NCI-H2107 treated with DMSO at 0.1 percent for 48 hours (cell line): ENCODE data around the gene NOC4L.
A peak's percentile ranks its signal among the peaks of the same experiment; 100 is the strongest.

ENCODE experiments used
- DNase-seq: peaks from one replicate; lab custom pipeline; 2025; ENCODE audit not compliant: unreplicated experiment; lab: John Stamatoyannopoulos, UW

The NOC4L gene

DNA sequence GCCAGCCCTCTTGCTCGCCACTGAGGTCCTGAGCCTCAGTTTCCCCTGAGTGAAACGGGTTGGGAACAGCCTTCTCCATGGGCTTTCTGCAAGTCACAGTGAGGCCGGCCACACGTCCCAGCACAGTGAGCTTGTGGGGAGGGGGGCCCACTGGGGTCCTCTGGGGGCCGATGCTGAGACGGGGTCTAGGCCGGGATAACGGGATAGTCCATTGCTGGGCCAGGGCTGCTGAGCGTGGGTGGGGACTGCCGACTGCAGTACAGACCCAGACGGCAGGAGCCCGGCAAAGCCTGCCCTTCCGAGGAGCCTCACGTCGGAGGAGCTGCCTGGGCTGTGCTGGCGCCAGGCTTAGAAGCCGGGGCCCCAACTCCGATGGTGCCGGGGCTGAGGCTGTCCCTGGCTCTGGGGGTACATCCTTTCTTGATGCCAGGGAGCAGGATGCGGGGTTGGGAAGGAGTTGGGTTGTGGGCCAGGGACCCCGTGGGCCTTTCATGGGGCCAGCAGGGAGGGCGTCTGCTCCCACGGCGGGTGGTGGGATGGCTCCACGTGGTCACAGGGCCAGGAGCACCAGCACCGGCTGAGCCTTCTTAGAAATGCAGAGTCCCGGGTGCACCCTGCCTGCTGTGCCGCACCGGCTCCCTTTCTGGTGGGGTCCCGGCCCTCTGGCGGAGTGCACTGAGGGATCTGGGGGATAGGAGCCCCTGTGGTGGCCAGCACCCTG is 24.2 kb downstream of the NOC4L start:
- no peak for DNase-seq

DNA sequence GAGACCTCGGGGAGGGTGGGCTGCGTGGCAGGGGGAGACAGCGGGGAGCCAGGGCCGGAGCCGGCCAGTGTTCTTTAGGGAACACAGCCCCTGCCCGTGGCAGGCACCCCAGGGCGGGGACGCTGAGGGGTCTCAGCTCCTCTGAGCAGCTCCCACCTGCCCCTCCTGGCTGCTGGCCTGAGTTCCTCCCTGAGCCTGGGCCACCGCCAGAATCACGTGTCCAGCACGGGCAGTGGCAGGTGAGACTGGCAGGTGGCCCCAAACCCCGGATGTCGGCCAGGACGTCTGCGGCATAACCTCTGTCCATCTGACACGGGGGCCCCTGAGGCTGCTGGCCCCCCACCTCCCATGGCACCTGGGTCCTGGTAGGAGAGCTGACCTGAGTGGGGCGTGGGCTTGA is 25.1 kb downstream of the NOC4L start:
- no peak for DNase-seq

- DNase-seq: no peak
Observed at GRCh38 chr12:132170094-132170636, 25.9 kb downstream of the NOC4L start.

GRCh38 chr12:132170637-132171292 is 26.5 kb downstream of the NOC4L start:
- DNase-seq: no peak

DNA sequence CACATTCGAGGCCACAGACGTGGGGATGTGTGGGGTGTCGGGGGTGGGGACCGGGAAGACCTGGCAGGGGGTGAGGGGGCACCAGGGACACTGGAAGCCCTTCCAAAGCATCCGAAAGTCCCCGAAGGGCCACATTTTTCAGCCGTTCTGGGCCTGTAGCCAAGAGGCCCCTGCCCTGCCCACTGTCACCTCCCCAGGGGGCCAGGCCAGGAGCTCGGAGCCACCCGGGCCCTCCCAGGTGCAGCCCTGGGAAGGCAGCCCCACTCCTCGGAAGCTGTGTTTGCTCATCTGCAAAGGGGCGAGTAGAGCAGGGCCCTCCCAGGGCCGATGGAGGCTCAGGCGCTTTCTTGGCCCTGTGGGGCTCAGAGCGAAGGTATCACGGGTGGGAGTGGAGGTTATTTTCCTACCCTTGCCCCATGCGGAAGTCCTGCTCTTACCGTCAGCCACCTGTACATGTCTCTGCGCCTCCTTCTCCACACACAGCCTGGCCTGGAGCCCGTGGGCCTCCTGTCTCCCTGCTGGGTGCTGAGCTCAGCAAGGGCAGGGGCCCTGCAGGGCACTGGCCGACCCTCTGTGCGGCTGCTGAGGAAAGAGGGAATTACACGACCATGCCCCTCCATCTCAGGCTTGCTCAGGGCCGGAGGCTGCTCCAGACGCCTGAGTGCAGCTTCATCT is 27.2 kb downstream of the NOC4L start:
- no peak for DNase-seq

- DNase-seq: no peak
Observed at GRCh38 chr12:132171968-132172521, 27.8 kb downstream of the NOC4L start.

DNA sequence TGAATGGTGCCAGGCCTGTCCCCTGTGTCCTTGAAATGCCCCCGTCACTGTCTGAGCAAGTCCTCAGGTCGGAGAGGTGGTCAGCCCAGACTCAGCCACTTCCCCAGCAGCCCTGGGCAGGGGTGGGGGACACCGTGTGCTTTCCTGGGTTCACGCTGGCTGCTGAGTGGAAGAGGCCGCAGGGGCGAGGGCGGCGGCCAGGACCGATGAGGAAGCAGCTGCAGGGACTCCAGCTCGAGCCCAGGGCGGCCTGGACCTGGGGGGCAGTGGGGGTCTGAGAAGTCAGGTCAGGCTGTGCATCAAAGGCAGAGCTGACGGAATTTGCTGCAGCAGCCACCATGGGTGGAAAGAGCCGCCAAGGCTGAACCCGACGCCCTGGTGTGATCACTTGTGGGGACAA is 28.4 kb downstream of the NOC4L start:
- DNase-seq: no peak

DNA sequence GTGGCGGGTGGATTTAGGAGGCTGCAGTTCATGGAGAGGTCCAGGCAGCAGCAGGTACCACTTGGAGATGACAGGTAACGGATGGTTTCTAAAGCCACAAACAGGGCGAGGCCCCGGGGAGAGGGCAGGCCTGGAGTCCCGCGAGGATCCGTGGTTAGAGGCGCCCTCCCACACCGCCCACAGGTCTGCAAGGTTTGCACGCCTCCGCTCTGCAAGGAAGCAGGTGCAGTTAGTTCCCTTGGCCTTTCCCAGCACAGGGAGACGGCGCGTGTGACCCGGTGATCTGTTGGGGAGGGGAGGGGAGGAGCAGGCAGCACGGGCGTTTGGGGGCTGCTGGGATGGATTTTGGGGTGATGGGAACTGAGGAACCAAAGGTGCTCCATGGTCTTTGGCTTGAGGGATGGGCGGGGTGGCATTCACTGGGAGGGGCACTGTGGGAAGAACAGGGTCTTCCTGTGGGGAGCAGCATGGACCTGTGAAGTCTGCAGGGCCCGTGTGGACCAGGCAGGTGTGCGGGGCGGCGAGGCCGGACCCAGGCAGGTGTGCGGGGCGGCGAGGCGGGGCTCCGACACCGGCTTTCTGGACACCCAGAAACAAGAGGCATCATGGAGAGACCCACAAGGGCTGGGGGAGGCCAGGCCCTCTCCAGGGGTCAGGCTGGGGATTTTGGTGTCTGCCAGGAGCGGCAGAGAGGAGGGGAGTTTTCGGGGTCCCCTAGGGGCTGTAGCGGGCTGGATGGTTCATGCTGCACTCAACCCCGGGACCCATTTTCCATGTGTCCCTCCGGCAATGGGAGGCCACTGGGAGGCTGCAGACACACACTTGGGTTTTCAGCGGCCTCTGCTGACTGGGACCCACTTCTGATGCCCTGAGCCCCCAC is 29.1 kb downstream of the NOC4L start:
- DNase-seq: peak; percentile 8

DNA sequence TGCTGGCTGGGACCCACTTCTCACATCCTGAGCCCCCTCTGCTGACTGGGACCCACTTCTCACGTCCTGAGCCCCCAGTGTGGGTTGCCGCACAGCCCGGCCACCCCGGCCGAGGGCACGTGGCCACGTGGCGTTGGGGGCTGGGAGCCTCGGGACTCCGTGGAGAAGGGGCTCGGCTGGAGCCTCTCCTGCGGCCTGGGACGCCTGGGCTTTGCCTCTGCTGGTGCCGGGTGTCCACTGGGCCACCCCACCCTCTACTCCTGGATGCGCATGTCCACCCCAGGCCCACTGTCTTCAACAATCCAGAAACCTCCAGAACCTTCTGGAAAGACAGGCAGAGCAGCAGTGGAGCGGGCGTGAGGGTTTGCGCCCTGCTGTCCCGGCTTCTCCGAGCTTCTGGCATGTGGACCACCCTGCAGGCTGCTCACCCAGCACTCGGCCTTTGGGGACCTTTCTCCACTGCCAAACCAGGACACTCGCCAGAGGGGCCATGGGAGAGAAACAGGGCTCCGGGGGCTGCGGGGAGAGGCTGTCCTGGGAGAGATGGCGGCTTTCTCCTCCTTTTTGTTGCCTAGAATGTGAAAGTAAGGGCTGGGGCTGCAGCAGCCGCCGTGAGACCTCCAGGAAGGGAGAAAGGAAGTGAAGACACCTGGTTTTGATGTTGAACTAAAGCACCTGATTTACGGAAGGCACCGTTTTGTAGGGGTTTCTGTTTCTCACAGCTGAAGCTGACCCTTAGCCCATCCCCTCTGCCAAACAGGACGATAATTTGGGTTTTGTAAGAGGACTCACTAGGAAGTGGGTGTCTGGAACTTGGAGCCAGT is 30.0 kb downstream of the NOC4L start:
- no peak for DNase-seq

GRCh38 chr12:132174839-132175490 is 30.7 kb downstream of the NOC4L start:
- DNase-seq: no peak

DNA sequence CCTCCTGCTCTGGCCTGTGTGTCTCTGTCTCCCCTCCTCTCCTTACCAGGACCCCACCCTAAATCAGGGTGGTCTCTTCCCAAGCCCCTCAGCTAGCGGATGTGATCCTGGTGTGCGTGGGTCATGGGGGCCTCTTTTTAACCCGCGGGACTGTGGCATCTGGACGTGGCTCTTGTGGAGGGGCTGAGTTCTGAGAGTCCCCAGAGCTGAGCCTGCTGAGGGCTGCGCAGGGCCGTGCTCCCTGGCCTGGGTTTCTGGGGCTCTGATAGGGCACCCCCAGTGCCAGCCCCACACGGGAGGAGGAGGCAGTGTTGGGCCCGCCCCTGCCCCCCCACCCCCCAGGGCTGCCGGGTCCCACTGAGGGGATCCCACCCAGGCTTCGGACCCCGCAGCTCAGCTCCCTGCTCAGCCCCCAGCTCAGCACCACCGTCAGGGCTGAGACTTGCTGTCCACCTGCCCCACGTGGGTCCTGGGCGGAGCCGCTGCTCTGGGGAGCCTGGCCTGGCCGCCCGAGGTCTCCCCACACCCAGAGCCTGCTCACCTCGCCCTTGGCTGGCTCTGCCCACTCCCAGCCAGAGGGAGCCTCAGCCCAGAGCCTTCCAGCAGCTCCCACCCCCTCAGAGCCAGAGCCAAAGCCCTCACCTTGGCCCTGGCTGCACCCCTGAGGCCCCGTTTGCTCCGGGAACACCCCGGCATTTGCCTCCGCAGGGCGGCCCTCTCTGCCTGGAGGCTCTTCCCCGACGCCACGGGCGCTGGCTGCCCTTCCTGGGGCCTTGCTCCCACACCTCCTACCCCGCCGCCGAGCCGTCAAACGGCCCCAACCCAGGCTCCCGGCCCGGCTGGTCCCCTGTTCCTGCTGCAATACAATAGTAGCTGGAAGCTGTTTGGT is 31.5 kb downstream of the NOC4L start:
- no peak for DNase-seq

GRCh38 chr12:132176385-132176919 is 32.2 kb downstream of the NOC4L start:
- no peak for DNase-seq

GRCh38 chr12:132176920-132177551 is 32.8 kb downstream of the NOC4L start:
- no peak for DNase-seq

DNA sequence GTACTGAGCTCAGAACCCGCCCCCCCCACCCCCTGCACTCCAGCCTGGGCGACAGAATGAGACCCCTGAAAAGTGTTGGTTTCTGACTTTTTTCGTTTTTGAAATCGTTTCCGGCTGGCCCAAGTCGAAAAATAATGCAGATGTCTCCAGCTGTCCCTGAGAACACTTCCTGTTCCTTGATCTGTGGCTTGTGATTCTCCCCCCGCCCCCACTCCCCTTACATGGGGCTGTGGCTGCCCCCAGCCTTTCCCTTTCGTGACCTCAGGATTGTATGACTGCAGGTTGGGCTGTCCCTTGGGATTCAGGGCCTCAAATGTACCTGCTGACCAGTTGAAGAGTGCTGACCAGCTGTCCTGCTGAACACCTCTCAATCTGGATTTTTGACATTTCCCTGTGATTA is 34.1 kb downstream of the NOC4L start:
- DNase-seq: no peak

- peak; percentile 79 for DNase-seq
Observed at GRCh38 chr12:132178801-132179401, 34.6 kb downstream of the NOC4L start.

- DNase-seq: no peak
Observed at GRCh38 chr12:132179431-132180362, 35.4 kb downstream of the NOC4L start.
